Right atrium auricular region (tissue), 2 donors: ENCODE results near the gene LAMB4. TPM values are rescaled to one million over a fixed set of nuclear protein-coding genes. Genes with fewer than 3 reads are reported as not detected.

ENCODE experiments used
- DNase-seq: peaks from one replicate; pipeline ENCODE4 v3.0.0-alpha.2; 2019; ENCODE audit warnings: low spot score
- H3K27ac ChIP-seq, 2 donors: fragments of 200-600 bp; sonication (generic); 1 replicate in 1 of 2; 2 replicates in 1 of 2; pipeline ENCODE4 v1.5.1; 2016 to 2019
- H3K27me3 ChIP-seq, 2 donors: fragments of 200-600 bp; sonication (generic); one replicate each; pipeline versions ENCODE4 v1.5.1 to v1.6.0; 2017 to 2019
- H3K36me3 ChIP-seq: fragments of 200-600 bp; sonication (generic); one replicate; pipeline ENCODE4 v1.5.1; 2016
- H3K4me1 ChIP-seq, 2 donors: fragments of 200-600 bp; sonication (generic); one replicate each; pipeline versions ENCODE4 v1.5.1 to v1.6.0; 2017 to 2019
- H3K4me3 ChIP-seq, 2 donors: fragments of 200-600 bp; sonication (generic); 1 replicate in 1 of 2; 2 replicates in 1 of 2; pipeline ENCODE4 v1.5.1; 2017 to 2019; ENCODE audit warnings: mild to moderate bottlenecking in 1 of 2, moderate library complexity in 1 of 2
- H3K9me3 ChIP-seq, 2 donors: fragments of 200-600 bp; sonication (generic); one replicate each; pipeline ENCODE4 v1.5.1; 2019
- total RNA-seq, 2 donors: library from RNA; depleted of rRNA; stranded (reverse); fragments of >200 nt; gene quantifications; one replicate each; pipeline ENCODE4 v1.1.0, GENCODE V29; 2016
- TF ChIP-seq, protein P1 (sequence below), 2 donors: fragments of 200-600 bp; sonication (generic); IDR thresholded peaks; one replicate each; pipeline ENCODE4 v1.5.1; 2019; ENCODE audit warnings: antibody characterized with exemption in 2 of 2

LAMB4 gene
- total RNA-seq, 2 donors from 2014 or later, result not detected

DNA sequence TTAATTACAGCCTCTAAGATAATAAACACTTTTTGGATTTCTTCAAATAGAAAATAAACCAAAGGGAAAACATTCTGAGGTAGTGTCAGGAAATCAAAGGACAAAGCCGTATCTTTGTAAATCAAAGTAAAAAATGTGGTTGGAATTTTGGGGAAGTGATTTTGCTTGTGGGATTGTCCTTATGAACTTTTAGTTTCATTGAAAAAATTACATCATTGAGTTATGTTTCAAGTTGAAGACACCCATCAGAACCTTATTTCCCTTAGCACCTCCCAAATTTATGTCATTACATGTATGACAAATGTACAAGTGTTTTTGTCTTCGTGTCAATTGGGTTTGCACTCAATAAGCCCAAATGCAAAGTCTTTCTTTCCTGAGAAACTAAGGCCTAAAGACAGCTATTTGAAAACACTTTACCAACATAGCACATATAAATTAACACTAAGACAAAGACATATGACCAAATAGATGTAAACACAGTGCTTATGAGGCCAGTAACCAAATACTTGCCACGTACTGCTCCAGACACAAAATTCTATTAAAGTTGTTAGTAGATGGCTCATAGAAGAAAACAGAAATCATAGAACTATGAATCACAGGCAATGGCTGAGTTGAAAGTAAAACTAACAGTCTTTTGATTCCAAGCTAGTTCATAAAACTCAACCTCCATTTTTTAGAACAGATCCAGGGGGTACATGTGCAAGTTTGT is 26.9 kb upstream of the LAMB4 start:
- no peak for DNase-seq

DNA sequence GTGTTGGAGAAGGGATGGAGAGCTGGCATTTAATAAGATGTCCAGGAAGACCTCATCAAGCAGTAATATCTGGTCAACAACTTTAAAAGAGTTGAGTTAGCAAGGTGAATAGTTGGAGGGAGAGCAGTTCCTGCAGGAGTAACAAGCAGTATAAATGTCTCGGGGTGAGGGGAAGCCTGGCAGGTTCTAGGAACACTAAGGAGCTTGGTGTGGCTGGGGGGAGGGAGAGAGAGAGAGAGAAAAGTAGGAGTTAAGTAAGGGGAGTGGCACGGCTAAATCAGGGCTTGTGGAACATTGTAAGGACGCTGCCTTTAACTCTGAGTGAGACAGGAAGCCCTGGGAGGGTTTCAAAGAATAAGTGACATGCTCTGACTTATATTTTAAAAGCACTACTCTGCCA is 22.0 kb upstream of the LAMB4 start:
- Histone ChIP-seq H3K4me1 (no peaks in the 10 kb centered on the region), H3K27ac (no peak overlapping the region), H3K4me3 (no peak overlapping the region), H3K36me3 (no peaks in the 10 kb centered on the region), H3K9me3 (no peaks in the 10 kb centered on the region), H3K27me3 (no peaks in the 10 kb centered on the region)
- no peak for DNase-seq
- TF ChIP-seq, protein P1, sequence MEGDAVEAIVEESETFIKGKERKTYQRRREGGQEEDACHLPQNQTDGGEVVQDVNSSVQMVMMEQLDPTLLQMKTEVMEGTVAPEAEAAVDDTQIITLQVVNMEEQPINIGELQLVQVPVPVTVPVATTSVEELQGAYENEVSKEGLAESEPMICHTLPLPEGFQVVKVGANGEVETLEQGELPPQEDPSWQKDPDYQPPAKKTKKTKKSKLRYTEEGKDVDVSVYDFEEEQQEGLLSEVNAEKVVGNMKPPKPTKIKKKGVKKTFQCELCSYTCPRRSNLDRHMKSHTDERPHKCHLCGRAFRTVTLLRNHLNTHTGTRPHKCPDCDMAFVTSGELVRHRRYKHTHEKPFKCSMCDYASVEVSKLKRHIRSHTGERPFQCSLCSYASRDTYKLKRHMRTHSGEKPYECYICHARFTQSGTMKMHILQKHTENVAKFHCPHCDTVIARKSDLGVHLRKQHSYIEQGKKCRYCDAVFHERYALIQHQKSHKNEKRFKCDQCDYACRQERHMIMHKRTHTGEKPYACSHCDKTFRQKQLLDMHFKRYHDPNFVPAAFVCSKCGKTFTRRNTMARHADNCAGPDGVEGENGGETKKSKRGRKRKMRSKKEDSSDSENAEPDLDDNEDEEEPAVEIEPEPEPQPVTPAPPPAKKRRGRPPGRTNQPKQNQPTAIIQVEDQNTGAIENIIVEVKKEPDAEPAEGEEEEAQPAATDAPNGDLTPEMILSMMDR (IDR thresholded peaks at IDR 0.05), result no peak

More for the DNA sequence above, 26.9 kb upstream of the LAMB4 start:
- TF ChIP-seq, protein P1 (IDR thresholded peaks at IDR 0.05), result no peak
- Histone ChIP-seq H3K9me3 (no peaks in the 10 kb centered on the region), H3K4me1 (no peaks in the 10 kb centered on the region), H3K36me3 (no peaks in the 10 kb centered on the region), H3K27me3 (no peaks in the 10 kb centered on the region), H3K4me3 (no peak overlapping the region), H3K27ac (no peak overlapping the region)

DNA sequence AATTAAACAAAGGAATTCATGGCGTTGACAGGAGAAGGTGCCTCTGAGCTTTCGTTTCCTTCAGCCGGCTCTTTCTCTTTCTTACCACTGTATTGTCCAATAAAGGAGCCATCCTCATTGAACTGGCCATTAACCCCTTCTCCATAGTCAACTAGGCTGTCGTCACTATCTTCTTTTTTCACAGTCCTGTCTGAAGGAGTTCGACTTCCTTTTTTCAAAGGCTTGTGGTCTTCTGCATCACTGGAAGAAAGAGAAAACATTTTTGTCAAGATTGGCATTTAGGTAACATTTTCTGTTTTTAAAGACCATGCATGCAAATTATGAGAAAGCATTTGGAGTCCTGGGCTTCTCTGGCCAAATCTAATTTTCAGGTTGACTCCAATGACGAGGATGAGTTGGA is 19.7 kb upstream of the LAMB4 start:
- Histone ChIP-seq H3K4me1 (peaks cover 0 to 4% of the 10 kb centered on the region in 2 donors), H3K9me3 (no peaks in the 10 kb centered on the region), H3K27me3 (no peaks in the 10 kb centered on the region), H3K4me3 (no peak overlapping the region), H3K27ac (no peak overlapping the region), H3K36me3 (no peaks in the 10 kb centered on the region)
- TF ChIP-seq, protein P1 (IDR thresholded peaks at IDR 0.05), result no peak
- DNase-seq, result no peak

DNA sequence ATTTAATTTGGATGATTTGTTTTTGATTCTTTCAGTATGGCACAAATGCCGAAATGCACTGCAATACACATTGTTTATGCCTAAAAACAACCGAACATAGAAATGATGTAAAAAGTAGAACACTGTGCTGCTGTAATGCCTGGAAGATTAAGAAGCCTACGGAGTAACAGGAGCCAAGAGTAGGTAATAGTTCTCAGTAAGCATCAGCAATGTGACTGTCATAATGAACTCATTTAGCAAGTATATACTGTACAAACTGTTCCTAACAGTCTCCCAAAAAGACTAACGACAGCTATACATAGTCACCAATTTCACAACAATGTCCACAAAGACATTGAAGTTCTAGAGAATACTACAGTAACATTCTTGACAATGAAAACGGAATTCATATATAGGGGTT is 19.0 kb upstream of the LAMB4 start:
- H3K27ac ChIP-seq, result no peak overlapping the region
- peaks cover 0 to 4% of the 10 kb centered on the region in 2 donors for H3K4me1 ChIP-seq
- DNase-seq, result no peak
- H3K4me3 ChIP-seq, result no peak overlapping the region
- no peaks in the 10 kb centered on the region for H3K36me3 ChIP-seq
- H3K9me3 ChIP-seq, result no peaks in the 10 kb centered on the region
- TF ChIP-seq, protein P1 (IDR thresholded peaks at IDR 0.05), result no peak
- no peaks in the 10 kb centered on the region for H3K27me3 ChIP-seq

DNA sequence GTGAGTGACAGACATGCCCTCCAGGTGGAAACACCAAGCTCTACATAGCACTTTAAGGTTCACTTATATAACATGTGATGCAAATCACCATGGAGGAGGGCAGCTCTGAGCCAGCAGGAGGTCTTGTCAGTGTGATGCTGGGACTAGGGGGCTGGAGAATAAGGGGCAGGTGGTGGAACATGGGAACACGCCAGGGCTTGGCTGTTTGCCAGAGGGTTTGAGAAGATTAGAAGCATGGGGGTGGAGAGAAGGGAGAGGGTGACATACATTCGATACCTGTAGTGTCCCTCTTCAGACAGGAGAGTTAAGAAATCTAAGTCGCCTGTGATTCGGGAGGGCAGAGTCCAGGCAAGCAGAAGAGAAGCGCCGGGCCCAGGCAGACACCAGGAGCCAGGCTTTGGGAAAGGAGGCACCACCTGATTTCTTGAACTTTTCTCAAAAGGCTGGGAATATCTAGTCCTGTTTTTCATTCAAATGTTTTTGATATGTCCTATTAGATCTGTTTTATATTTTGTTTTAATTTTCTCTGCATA is 16.9 kb upstream of the LAMB4 start:
- Histone ChIP-seq H3K27ac (no peak overlapping the region), H3K9me3 (no peaks in the 10 kb centered on the region)
- DNase-seq, result no peak

More for the DNA sequence above, 16.9 kb upstream of the LAMB4 start:
- no peaks in the 10 kb centered on the region for H3K36me3 ChIP-seq
- H3K27me3 ChIP-seq, result no peaks in the 10 kb centered on the region
- TF ChIP-seq, protein P1 (IDR thresholded peaks at IDR 0.05), result no peak
- no peak overlapping the region for H3K4me3 ChIP-seq
- peaks cover 0 to 4% of the 10 kb centered on the region in 2 donors for H3K4me1 ChIP-seq
